ENCODE data around the gene CLEC2L. TPM values are rescaled to one million over a fixed set of nuclear protein-coding genes. Genes with fewer than 3 reads are reported as not detected.

CLEC2L gene
- polyA plus RNA-seq, 1 donor from 2014 or later, result 4.5 TPM

DNA sequence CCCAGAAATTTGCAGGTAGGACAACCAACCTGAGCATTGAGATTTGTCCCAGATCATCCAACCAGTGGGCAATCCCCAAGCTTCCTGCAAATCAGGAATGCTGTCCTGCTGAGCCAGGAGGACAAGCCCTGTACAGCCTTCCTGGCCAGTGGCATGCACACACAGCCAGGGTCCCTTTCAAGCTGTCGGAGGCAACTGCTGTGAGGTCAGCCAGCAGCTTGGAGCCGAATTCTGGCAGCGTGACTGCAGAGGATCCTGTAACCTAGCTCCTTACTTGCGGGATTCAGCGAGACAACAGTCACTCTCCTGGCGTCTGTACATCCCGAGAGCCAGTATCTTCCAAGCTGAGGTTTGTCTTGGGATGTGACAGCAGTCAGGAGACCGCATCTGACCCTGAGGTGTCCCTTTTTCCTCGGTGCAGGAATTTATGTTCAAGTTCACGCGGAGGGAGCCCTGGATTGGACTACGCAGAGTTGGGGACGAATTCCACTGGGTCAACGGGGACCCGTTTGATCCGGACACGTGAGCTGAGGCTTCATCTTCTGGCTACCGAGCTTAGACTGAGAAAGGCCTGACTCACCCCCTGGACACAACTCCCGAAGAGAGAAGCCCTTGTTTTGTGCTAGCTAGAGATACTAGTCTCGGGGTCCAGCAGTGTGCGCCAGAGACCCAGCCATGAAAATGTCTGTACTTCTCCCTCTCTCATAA lies 18.3 kb downstream of the CLEC2L start:
- Histone ChIP-seq H4K20me1 (ENCODE audit: insufficient read depth) (no peaks in the 10 kb centered on the region), H3K4me2 (ENCODE audit: low read length) (no peak overlapping the region), H3K36me3 (ENCODE audit: insufficient read depth, low read length) (no peaks in the 10 kb centered on the region), H3K9me2 (ENCODE audit: insufficient read depth, low read length) (no peaks in the 10 kb centered on the region), H3K79me2 (replicated peaks; ENCODE audit: insufficient read depth, low read length) (no peaks in the 10 kb centered on the region), H3K27me3 (ENCODE audit: insufficient read depth, low read depth, low read length) (no peaks in the 10 kb centered on the region), H3K4me3 (ENCODE audit: low read length) (no peak overlapping the region), H3K9ac (ENCODE audit: low read length) (no peak overlapping the region), H2AFZ (ENCODE audit: low read depth, low read length) (no peak overlapping the region), H3F3A (ENCODE audit: insufficient read depth, low read length, poor library complexity, severe bottlenecking) (no peaks in the 10 kb centered on the region), H3K9me3 (ENCODE audit: low read length) (no peaks in the 10 kb centered on the region), H3K27ac (ENCODE audit: low read length) (no peak overlapping the region)
- TF ChIP-seq, protein P1, sequence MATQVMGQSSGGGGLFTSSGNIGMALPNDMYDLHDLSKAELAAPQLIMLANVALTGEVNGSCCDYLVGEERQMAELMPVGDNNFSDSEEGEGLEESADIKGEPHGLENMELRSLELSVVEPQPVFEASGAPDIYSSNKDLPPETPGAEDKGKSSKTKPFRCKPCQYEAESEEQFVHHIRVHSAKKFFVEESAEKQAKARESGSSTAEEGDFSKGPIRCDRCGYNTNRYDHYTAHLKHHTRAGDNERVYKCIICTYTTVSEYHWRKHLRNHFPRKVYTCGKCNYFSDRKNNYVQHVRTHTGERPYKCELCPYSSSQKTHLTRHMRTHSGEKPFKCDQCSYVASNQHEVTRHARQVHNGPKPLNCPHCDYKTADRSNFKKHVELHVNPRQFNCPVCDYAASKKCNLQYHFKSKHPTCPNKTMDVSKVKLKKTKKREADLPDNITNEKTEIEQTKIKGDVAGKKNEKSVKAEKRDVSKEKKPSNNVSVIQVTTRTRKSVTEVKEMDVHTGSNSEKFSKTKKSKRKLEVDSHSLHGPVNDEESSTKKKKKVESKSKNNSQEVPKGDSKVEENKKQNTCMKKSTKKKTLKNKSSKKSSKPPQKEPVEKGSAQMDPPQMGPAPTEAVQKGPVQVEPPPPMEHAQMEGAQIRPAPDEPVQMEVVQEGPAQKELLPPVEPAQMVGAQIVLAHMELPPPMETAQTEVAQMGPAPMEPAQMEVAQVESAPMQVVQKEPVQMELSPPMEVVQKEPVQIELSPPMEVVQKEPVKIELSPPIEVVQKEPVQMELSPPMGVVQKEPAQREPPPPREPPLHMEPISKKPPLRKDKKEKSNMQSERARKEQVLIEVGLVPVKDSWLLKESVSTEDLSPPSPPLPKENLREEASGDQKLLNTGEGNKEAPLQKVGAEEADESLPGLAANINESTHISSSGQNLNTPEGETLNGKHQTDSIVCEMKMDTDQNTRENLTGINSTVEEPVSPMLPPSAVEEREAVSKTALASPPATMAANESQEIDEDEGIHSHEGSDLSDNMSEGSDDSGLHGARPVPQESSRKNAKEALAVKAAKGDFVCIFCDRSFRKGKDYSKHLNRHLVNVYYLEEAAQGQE (IDR thresholded peaks at IDR 0.05; ENCODE audit: borderline replicate concordance), result no peak
- TF ChIP-seq EP300 (conservative IDR thresholded peaks at IDR 0.05; ENCODE audit: poor library complexity, severe bottlenecking) (no peak), SMC3 (conservative IDR thresholded peaks at IDR 0.05; ENCODE audit: poor library complexity) (no peak), TAF1 (IDR thresholded peaks at IDR 0.05; ENCODE audit: low read depth) (no peak), POLR2AphosphoS5 (IDR thresholded peaks at IDR 0.05) (no peak), MXI1 (conservative IDR thresholded peaks at IDR 0.05; ENCODE audit: poor library complexity, severe bottlenecking) (no peak), EZH2 (IDR thresholded peaks at IDR 0.05; ENCODE audit: borderline replicate concordance, insufficient read depth, low read length, poor library complexity, severe bottlenecking) (no peak), RAD21 (conservative IDR thresholded peaks at IDR 0.05) (no peak)
- TF ChIP-seq, protein P2, sequence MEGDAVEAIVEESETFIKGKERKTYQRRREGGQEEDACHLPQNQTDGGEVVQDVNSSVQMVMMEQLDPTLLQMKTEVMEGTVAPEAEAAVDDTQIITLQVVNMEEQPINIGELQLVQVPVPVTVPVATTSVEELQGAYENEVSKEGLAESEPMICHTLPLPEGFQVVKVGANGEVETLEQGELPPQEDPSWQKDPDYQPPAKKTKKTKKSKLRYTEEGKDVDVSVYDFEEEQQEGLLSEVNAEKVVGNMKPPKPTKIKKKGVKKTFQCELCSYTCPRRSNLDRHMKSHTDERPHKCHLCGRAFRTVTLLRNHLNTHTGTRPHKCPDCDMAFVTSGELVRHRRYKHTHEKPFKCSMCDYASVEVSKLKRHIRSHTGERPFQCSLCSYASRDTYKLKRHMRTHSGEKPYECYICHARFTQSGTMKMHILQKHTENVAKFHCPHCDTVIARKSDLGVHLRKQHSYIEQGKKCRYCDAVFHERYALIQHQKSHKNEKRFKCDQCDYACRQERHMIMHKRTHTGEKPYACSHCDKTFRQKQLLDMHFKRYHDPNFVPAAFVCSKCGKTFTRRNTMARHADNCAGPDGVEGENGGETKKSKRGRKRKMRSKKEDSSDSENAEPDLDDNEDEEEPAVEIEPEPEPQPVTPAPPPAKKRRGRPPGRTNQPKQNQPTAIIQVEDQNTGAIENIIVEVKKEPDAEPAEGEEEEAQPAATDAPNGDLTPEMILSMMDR (IDR thresholded peaks at IDR 0.05; ENCODE audit: poor library complexity, severe bottlenecking), result no peak

DNA sequence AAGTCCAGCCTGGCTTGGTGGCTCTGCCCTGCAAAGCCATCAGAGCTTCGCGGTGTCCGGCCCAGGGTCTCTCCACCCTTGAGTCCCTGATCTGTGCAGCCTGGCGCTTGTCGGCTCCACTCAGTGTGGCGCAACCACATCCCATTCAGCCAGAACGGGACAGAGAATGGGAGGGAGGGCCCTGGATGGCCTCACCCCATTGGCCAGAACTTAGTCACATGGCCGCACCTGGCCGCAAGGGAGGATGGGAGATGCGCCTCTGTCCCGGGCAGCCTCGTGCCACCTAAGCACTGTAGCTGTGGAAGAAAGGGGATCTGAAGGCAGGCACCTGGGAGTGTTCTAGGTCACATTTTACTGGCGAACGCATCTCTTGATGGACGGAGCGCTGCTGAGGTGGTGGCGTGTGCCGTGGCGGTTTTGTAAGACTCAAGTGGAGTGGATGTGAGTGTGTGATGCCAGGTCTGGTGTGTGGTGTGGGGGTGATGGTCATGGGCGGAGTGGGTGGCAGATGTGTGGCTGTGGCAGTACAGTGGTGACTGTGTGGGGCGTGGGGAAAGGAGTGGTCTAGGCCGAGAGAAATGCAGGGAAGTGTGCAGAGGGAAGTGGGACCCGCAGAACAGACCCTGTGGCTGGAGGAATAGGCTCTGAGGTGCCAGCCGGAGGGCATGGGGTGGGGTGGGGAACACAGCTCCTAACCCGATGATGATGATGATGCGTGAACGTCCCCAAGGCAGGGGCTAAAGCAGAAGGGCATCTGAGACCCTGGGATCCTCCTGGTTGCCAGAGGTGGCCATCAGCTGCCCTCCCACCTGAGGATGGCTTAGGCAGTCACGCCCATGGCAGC lies 19.0 kb downstream of the CLEC2L start:
- no peak overlapping the region for H2AFZ ChIP-seq (ENCODE audit: low read depth, low read length)
- no peak overlapping the region for H3K9ac ChIP-seq (ENCODE audit: low read length)
- no peaks in the 10 kb centered on the region for H3K79me2 ChIP-seq (replicated peaks; ENCODE audit: insufficient read depth, low read length)
- H4K20me1 ChIP-seq (ENCODE audit: insufficient read depth), result no peaks in the 10 kb centered on the region
- no peaks in the 10 kb centered on the region for H3K9me3 ChIP-seq (ENCODE audit: low read length)
- no peak overlapping the region for H3K27ac ChIP-seq (ENCODE audit: low read length)
- no peaks in the 10 kb centered on the region for H3K9me2 ChIP-seq (ENCODE audit: insufficient read depth, low read length)
- H3F3A ChIP-seq (ENCODE audit: insufficient read depth, low read length, poor library complexity, severe bottlenecking), result no peaks in the 10 kb centered on the region
- H3K27me3 ChIP-seq (ENCODE audit: insufficient read depth, low read depth, low read length), result no peaks in the 10 kb centered on the region
- no peak overlapping the region for H3K4me3 ChIP-seq (ENCODE audit: low read length)
- TF ChIP-seq, protein P1 (IDR thresholded peaks at IDR 0.05; ENCODE audit: borderline replicate concordance), result no peak
- TF ChIP-seq RAD21 (conservative IDR thresholded peaks at IDR 0.05) (no peak), TAF1 (IDR thresholded peaks at IDR 0.05; ENCODE audit: low read depth) (no peak), EZH2 (IDR thresholded peaks at IDR 0.05; ENCODE audit: borderline replicate concordance, insufficient read depth, low read length, poor library complexity, severe bottlenecking) (no peak), EP300 (conservative IDR thresholded peaks at IDR 0.05; ENCODE audit: poor library complexity, severe bottlenecking) (no peak), POLR2AphosphoS5 (IDR thresholded peaks at IDR 0.05) (no peak), MXI1 (conservative IDR thresholded peaks at IDR 0.05; ENCODE audit: poor library complexity, severe bottlenecking) (no peak), SMC3 (conservative IDR thresholded peaks at IDR 0.05; ENCODE audit: poor library complexity) (no peak)
- TF ChIP-seq, protein P2 (IDR thresholded peaks at IDR 0.05; ENCODE audit: poor library complexity, severe bottlenecking), result no peak
- no peak overlapping the region for H3K4me2 ChIP-seq (ENCODE audit: low read length)
- H3K36me3 ChIP-seq (ENCODE audit: insufficient read depth, low read length), result no peaks in the 10 kb centered on the region

Measured in neural cell (in vitro differentiated cells).